ENCODE measurements around the gene TLE1.

- TF ChIP-seq CTCF (IDR thresholded peaks at IDR 0.05) (no peak), POLR2AphosphoS5 (IDR thresholded peaks at IDR 0.05) (no peak), POLR2A (IDR thresholded peaks at IDR 0.05) (no peak), EP300 (IDR thresholded peaks at IDR 0.05; ENCODE audit: low read depth) (no peak)
Measured at GRCh38 chr9:81546489-81546888, 142.9 kb downstream of the TLE1 start.

Data from transverse colon (tissue), 4 donors.